Large intestine (tissue), 12 donors: ENCODE measurements around the gene GBP7. TPM values are rescaled to one million over a fixed set of nuclear protein-coding genes. Genes with fewer than 3 reads are reported as not detected.
"Not testable (repeated sequence)": the region's sequence is repeated elsewhere in the genome, so short reads cannot be mapped to it uniquely, and the experiment has no call there.

Experiments
- DNase-seq, 2 donors: peaks; one replicate each; pipeline versions ENCODE4 v3.0.0 to v3.0.0-alpha.2; 2013
- H3K27ac ChIP-seq: one replicate; pipeline ENCODE4 v1.5.1; 2013; ENCODE audit warnings: low read length
- H3K27me3 ChIP-seq: 2 replicates; pipeline ENCODE4 v1.6.1; 2013; ENCODE audit warnings: low read length; ENCODE audit not compliant: control insufficient read depth, insufficient read depth
- H3K36me3 ChIP-seq: 2 replicates; pipeline ENCODE4 v1.6.1; 2013; ENCODE audit warnings: low read length; ENCODE audit not compliant: control insufficient read depth, insufficient read depth
- H3K4me1 ChIP-seq: one replicate; pipeline ENCODE4 v1.6.1; 2013; ENCODE audit warnings: low read length; ENCODE audit not compliant: control insufficient read depth, insufficient read depth
- H3K4me3 ChIP-seq: one replicate; pipeline ENCODE4 v1.5.1; 2013; ENCODE audit warnings: low read length
- H3K9me3 ChIP-seq: one replicate; pipeline ENCODE4 v1.6.1; 2013; ENCODE audit warnings: mild to moderate bottlenecking, low read depth, low read length, moderate library complexity; ENCODE audit not compliant: control insufficient read depth
- WGBS: methylation state at CpG from one replicate; pipeline ENCODE4 v1.1.5; 2013; ENCODE audit warnings: low lambda C conversion rate; ENCODE audit not compliant: insufficient coverage; 5-methylcytosine and 5-hydroxymethylcytosine counted together
- long read RNA-seq, 11 donors: transcript quantifications; one replicate each; lab custom pipeline, GENCODE V29; 2026
- polyA plus RNA-seq: library from polyadenylated mRNA; unstranded; fragments of 120-200 nt; gene quantifications from one replicate; pipeline ENCODE4 v1.2.1, GENCODE V29; 2013

The GBP7 gene, protein sequence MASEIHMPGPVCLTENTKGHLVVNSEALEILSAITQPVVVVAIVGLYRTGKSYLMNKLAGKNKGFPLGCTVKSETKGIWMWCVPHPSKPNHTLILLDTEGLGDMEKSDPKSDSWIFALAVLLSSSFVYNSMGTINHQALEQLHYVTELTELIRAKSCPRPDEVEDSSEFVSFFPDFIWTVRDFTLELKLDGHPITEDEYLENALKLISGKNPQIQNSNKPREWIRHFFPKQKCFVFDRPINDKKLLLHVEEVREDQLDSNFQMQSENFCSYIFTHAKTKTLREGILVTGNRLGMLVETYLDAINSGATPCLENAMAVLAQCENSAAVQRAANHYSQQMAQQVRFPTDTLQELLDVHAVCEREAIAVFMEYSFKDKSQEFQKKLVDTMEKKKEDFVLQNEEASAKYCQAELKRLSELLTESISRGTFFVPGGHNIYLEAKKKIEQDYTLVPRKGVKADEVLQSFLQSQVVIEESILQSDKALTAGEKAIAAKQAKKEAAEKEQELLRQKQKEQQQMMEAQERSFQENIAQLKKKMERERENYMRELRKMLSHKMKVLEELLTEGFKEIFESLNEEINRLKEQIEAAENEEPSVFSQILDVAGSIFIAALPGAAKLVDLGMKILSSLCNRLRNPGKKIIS
- polyA plus RNA-seq: 0.10 TPM
- long read RNA-seq, donor 1: 0 reads
- long read RNA-seq, donor 2: 0 reads
- long read RNA-seq, donor 3: 0 reads
- long read RNA-seq, donor 4: 0 reads
- long read RNA-seq, donor 5: 0 reads
- long read RNA-seq, donor 6: 0 reads
- long read RNA-seq, donor 7: 0 reads
- long read RNA-seq, donor 8: 0 reads
- long read RNA-seq, donor 9: 0 reads
- long read RNA-seq, donor 10: 0 reads
- long read RNA-seq, donor 11: 0 reads

DNA sequence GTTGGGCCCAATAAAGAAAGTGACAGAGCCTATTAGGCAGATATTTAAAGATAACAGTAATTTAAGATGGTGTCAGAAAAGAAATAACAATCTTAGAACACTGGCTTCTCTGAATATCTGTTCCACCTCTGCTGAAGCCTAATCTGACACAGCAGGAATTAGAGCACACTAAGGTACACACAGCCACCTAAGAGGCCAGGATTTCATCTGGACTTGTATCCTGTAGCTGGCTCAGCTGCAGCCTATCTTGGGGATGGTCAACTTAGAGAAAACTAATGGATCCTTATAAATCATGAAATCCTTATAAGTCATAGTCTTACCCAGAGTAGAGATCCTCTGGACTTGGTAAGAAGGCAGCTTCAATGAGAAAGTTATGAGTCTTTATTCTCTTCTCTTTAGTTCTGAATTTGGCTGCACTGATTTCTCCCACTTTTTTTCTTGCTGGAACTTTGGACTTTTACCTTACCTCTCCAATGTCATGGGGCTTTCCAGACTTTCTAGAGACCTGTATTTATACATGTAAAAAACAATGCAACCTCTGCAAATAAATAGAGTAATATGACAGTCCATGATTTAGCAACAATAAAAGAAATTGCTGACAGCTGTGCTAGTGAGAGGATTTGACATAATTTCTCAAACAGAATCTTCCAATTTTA, at the start of gene GBP7:
Gene GBP7 (minus strand): TSS at position 403 of the 656 bp plus-strand sequence. CDS start 4,068 bp downstream, outside the sequence.
- Histone ChIP-seq H3K9me3 (no peaks in the 10 kb centered on the region), H3K4me3 (no peak within 1 kb of the TSS), H3K4me1 (no peaks in the 10 kb centered on the region), H3K27me3 (no peaks in the 10 kb centered on the region), H3K36me3 (no peaks in the 10 kb centered on the region), H3K27ac (no peak within 1 kb of the TSS)
- DNase-seq: peak; percentile 5 to 51

DNA sequence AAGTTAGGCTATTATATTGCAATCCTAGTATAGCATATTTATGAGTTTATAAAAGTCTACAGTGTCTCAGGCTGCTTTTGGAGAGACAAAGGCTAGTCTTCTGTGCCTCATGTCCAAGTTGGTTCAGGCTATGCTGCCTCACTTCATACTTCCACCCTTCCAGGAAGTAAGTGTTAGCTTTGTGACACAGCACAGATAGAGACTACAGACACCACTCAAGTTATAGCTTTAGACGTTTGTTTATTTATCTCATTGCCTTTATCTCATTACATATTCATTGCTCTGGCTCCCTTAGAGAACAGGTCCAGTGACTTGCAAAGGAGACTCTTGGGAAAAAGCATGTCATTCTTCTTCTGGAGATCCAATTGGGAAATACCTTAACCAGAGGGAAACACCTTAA, 45.5 kb upstream of the GBP7 start:
- Histone ChIP-seq H3K36me3 (no peaks in the 10 kb centered on the region), H3K27ac (no peak overlapping the region), H3K9me3 (no peaks in the 10 kb centered on the region), H3K4me3 (no peak overlapping the region), H3K27me3 (no peaks in the 10 kb centered on the region), H3K4me1 (no peaks in the 10 kb centered on the region)
- peak in 1 of 2 donors; percentile 9 for DNase-seq
- no CpG with 5 or more reads among the region's 1 CpG for WGBS

DNA sequence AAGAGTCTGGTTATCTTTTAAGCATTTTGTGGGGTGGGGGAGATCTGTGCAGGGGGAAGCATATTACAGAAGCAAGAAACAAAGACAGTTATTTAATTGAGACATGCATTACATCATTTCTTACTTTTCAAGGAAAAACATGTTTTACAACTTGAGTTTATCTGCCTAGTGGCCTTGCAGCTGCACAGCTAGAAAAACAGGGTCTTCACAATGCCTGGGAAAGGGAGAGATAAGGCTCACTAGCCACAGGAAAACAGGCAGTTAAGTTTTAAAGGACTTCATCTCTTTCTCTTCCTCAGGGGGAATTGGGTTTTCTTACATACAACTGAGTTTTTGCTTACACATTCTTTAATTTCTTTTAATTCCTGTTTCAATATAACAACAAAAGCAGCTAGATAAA, 44.0 kb upstream of the GBP7 start:
- not testable (repeated sequence) for H3K4me1 ChIP-seq, H3K36me3 ChIP-seq, H3K4me3 ChIP-seq, H3K9me3 ChIP-seq, H3K27me3 ChIP-seq, DNase-seq, H3K27ac ChIP-seq

DNA sequence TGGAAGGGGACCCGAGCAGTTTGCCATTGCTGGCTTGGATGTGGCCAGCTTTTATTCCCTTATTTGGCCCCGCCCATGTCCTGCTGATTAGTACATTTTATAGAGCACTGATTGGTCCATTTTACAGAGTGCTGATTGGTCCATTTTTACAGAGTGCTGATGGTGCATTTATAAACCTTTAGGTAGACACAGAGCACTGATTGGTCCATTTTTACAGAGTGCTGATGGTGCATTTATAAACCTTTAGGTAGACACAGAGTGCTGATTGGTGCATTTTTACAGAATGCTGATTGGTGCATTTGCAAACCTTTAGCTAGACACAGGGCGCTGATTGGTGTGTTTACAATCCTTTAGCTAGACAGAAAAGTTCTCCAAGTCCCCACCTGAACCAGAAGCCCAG, 43.1 kb upstream of the GBP7 start:
- not testable (repeated sequence) for H3K27ac ChIP-seq, H3K4me1 ChIP-seq, H3K36me3 ChIP-seq, H3K4me3 ChIP-seq, DNase-seq, H3K27me3 ChIP-seq, H3K9me3 ChIP-seq
- WGBS: no CpG with 5 or more reads among the region's 3 CpGs

DNA sequence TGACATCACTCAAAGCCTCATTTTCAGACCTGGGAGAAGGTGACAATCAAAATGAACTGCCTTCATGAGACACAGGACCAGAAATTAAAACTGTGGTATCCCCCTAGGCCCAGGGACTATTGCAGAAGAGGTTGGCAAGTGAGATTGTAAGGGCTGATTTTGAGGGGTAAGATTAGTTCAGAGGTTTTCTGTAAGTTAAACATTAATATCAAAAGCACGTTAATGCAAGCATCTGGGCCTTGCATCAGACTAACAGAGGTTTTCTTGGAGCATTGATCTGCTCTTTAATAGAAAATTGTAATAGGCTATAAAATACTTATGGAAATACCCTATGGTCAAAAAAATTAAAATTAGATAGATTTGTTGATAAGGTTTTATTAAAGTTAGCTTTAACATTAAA, 37.5 kb upstream of the GBP7 start:
- Histone ChIP-seq H3K27ac (no peak overlapping the region), H3K4me1 (no peaks in the 10 kb centered on the region), H3K36me3 (no peaks in the 10 kb centered on the region), H3K4me3 (no peak overlapping the region), H3K9me3 (peaks cover 2% of the 10 kb centered on the region), H3K27me3 (no peaks in the 10 kb centered on the region)
- peak in 1 of 2 donors; percentile 37 for DNase-seq
- no CpG with 5 or more reads among the region's 1 CpG for WGBS

DNA sequence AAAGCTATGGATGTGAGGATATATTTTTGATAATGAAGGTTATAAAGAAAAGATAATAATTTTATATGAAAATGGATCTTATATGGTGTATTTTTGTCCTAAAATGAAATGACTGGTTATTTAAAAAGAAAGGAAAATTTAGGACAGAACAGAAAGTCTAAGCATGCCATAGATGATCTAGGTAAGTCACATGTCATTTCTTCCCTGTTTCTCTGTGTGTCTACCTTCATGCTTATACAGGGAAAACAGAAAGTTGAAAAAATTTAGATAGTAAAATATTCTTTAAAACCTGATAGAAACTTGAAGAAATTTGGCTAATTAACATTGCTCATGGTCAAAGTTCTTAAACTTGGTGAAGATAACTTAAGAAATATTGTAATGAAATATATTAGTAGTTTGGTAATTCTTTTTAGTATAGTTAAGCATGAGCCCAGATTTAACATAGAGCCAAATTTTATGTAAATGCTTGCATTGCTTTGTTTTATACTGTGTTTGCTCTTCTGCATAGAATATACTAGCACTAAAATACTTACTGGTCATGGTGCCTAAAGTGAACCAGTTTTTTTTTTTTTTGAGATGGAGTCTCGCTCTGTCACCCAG, 35.3 kb upstream of the GBP7 start:
- H3K4me3 ChIP-seq: no peak overlapping the region
- no peak for DNase-seq
- H3K9me3 ChIP-seq: peaks cover 2% of the 10 kb centered on the region
- WGBS: no CpG with 5 or more reads among the region's 1 CpG
- no peaks in the 10 kb centered on the region for H3K36me3 ChIP-seq
- H3K27ac ChIP-seq: no peak overlapping the region
- no peaks in the 10 kb centered on the region for H3K4me1 ChIP-seq
- no peaks in the 10 kb centered on the region for H3K27me3 ChIP-seq

DNA sequence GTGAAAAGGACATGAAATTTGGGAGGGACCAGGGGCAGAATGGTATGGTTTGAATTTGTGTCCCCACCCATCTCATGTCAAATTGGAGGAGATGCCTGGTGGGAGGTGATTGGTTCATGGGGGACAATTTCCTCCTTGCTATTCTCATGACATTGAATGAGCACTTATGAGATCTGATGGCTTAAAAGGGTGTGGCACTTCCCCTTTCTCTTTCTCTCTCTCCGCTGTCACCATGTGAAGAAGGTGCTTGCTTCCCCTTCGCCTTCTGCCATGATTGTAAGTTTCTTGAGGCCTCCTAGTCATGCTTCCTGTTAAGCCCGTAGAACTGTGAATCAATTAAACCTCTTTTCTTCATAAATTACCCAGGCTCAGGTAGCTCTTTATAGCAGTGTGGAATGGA, 30.6 kb upstream of the GBP7 start:
- H3K27ac ChIP-seq: no peak overlapping the region
- DNase-seq: no peak
- H3K36me3 ChIP-seq: no peaks in the 10 kb centered on the region
- H3K4me1 ChIP-seq: no peaks in the 10 kb centered on the region
- WGBS: 80% methylated on average over 1 of the region's 3 CpGs
- H3K9me3 ChIP-seq: peaks cover 9% of the 10 kb centered on the region
- H3K27me3 ChIP-seq: no peaks in the 10 kb centered on the region
- no peak overlapping the region for H3K4me3 ChIP-seq

DNA sequence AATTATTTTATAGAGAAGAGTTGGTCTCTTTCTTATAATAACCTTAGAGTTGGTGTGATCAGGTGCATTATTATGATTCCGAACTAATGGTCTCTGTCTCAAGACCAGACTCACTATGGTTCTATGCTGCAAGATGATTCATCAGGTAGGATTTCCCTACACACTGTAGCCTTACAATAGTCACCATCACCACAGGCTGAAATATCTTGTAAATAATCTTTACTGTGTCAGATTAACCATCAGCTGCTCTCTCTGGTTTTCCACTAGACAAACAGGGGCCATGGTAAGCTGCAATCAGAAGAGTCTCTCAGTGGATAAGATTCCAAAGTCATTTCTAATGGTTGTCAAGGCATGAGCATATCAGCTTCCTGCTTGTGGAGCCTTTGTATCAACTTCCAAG, 27.4 kb upstream of the GBP7 start:
- WGBS: no CpG with 5 or more reads among the region's 1 CpG
- Histone ChIP-seq H3K36me3 (no peaks in the 10 kb centered on the region), H3K9me3 (peaks cover 6% of the 10 kb centered on the region), H3K4me3 (no peak overlapping the region), H3K4me1 (no peaks in the 10 kb centered on the region), H3K27me3 (no peaks in the 10 kb centered on the region), H3K27ac (no peak overlapping the region)
- DNase-seq: no peak

DNA sequence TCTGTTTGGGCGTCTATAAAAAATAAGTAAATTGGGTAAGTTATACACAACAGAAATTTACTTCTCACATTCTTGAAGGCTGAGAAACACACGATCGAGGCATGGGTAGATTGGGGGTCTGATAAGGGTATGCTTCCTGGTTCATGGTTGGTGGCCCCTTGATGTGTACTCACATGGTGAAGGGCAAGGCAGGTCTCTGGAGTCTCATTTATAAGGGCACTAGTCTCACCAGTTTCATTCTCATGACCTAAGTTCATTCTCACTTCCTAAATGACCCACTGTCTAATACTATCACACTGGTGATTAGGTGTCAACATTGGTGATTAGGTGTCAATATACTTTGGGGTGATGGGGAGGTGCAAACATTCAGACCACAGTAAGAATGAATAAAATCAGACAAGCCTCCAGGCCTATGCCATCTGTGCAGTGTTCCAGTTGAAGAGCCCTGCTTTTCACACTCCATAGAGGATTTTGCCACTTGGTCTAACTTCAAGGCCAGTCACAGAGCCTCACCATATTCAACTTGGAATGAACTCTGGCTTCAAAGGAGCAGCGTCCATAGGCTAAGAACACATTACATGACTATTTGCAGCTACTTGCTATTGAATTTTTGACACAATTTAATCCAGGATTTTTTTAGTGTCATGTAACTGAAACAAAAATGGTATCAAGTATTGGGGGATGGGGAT, 25.4 kb upstream of the GBP7 start:
- Histone ChIP-seq H3K4me1 (no peaks in the 10 kb centered on the region), H3K36me3 (no peaks in the 10 kb centered on the region), H3K27ac (no peak overlapping the region), H3K27me3 (peaks cover 3% of the 10 kb centered on the region), H3K4me3 (no peak overlapping the region), H3K9me3 (peaks cover 6% of the 10 kb centered on the region)
- WGBS: 100% methylated on average over 1 of the region's 4 CpGs
- DNase-seq: peak in 1 of 2 donors; percentile 39

DNA sequence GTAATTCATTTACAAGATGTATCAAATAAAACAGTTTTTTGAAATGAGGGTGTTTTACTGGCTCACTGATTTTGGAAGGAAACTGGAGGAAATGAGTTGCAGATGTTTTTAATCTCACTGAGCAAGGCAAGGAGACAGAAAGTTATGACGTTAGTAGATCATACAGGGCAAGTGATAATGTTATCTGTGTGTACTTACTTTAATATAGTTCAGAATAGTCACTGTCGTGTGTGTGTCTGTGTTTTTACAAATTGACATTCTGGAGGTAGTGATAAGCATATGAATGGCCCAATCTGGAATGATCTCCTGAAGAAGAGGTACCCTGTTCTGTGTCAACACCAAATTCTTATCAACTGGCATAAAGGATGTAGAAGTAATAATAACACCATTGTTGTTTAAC, 24.9 kb upstream of the GBP7 start:
- Histone ChIP-seq H3K9me3 (peaks cover 6% of the 10 kb centered on the region), H3K4me3 (no peak overlapping the region), H3K36me3 (no peaks in the 10 kb centered on the region), H3K27ac (no peak overlapping the region), H3K27me3 (peaks cover 3% of the 10 kb centered on the region), H3K4me1 (no peaks in the 10 kb centered on the region)
- WGBS: no CpG with 5 or more reads among the region's 2 CpGs
- peak in 1 of 2 donors; percentile 24 for DNase-seq
